ENCODE data around the gene BDNF. TPM values are rescaled to one million over a fixed set of nuclear protein-coding genes. Genes with fewer than 3 reads are reported as not detected.
A peak's percentile ranks its signal among the peaks of the same experiment; 100 is the strongest.

The BDNF gene
- polyA plus RNA-seq, 4 donors, result 1.4 to 2.2 (median 1.7) TPM

DNA sequence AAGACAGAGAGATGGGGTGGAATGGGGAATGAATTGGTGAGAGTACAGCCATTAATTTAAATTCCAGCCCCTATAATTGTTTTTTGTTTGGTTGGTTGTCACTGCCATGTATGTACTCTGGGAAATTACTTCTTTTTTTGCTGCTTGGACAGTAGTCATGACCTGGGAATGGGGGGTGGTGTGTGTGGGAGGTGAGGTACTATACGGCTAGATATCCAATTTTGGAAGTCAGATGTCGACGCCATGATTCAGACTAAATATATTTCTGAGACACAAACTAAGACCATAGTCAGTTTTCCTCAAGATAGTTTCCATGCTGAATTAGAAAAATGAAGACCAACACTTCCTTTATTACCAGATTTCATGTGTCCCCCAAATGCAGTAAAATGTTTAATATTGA is 7.4 kb upstream of the BDNF start:
- DNase-seq (ENCODE audit: low read depth in 4 of 4, low spot score in 3 of 4), result no peak

DNA sequence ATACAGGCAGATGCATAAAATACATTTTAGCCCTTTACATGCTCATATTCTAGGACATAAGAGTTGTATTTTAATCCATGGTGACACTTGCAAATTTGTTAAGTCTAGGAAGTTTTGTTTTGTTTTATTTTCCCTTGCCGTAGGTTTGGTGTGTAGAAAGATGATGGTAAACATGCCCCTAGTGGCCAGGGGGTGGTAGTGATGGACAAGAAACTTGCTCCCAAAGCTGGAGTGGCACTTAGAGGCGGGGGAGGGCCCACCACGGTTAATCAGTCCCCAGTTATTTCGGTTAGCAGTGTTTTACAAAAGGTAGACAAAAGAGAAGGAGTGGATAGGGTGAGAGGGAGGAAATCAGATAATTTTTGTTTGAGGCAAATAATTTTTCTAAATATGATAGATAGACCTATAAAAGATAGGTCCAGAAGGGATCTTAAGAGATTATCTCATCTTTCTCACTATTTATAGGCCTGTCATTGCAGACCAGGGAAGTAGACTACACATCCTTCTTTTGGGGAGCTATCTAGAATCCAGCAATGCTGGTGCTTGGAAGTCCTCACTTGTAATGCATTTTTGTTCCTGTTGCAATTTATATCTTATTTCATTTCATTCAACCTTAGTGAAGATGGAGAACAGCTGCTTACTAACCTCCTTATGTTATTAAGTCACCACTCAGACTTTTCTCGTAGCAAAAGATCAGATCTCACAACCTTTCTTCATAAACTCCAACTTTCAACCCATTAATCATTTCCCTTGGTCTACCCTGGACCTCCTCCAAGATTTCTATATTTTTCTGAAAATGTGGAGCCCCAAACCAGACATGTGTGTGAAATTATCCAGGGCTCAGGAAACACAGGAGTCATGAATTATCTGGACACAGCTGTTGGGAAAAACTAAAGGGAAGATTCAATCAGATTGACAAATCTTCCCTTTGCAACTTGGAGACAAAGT is 5.9 kb upstream of the BDNF start:
- DNase-seq (ENCODE audit: low read depth in 4 of 4, low spot score in 3 of 4), result no peak

DNA sequence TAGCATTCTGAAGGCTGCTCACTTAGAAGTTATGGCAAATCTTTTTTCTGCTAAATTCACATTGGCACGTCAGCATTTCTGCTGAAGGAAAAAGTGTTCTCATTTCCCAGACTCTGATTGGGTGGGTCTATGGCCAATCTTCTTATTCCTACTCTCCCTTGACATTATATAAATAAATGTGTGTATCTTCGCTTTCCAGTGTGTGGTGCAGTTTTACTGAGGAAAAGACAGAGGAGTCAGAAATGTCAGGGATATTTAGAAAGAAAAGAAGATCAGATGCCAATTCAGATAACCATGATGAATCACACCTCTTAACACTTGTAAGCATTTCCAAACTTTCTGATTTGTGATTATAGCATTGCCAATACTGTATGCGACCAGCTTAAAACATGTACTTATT is 3.2 kb upstream of the BDNF start:
- DNase-seq (ENCODE audit: low read depth in 4 of 4, low spot score in 3 of 4), result no peak

DNA sequence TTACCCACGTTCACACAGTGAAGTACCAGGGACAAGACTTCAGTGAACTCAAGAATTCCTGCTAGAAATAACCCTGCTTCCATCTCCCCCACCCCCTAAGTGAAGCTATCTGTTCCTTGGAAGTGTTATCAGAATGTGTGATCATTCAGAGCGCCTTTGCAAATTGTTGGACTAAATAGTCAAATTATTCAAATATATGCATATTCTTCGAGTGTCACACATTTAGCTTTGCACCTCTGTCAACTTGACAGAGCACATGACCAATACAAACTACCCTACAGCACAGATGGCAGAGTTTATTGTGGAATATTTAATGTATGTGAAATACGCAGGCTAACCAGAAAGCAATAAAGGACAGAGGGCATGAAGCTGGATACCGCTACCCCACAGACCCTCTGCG is 2.6 kb upstream of the BDNF start:
- no peak for DNase-seq (ENCODE audit: low read depth in 4 of 4, low spot score in 3 of 4)

DNA sequence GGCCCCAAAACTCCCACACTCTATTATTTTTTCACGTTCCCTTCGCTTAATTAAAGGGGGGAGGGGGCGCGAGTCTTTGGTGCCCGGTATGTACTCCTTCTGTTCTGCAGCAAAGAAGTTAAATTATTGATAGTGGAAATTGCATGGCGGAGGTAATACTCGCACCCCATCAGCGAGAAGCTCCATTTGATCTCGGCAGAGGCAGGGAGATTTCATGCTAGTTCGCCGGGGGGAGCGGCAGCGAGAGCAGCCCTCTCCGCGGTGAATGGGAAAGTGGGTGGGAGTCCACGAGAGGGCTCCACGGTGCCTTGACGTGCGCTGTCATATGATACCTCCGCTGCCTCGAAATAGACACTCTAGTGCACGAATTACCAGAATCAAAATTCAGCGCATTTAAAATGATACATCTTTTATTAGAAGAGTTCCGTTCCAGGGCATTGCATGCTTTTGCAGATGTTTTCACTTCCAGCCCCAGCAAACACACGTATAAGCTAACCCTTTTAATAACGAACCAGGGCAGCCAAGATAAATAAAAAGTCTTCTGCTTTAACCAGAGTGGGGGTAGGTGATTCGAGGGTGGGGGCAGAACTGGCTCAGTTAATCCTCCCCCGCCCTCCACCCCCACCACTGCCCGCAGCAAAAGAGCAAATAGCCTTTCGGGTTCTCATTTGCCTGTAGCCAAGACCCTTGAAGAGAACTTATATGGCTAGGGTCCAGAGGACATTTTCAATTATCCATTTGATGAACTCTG is 1.3 kb upstream of the BDNF start:
- DNase-seq (ENCODE audit: low read depth in 4 of 4, low spot score in 3 of 4), result no peak

DNA sequence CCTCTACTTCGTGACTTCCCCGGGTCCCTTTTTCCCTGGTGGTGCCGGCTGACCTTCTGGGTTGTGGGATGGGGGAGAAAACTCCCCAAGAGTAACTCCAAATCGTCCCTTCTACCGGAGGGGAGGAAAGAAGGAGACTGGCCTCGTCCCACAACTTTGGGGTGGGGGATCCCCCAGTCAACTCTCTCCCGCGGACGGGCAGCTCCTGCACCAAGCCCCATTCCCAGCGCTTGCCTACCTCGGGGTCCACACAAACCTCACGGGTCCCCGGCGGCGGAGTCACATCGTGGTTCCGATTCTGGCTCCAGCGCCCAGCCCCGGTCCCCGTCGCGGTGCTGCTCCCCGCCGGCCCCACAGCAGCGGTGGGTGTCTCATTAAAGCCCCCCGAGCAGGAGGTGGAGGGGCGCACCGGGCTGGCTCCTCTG is 317 bp downstream of the BDNF start:
- no peak for DNase-seq (ENCODE audit: low read depth in 4 of 4, low spot score in 3 of 4)

DNA sequence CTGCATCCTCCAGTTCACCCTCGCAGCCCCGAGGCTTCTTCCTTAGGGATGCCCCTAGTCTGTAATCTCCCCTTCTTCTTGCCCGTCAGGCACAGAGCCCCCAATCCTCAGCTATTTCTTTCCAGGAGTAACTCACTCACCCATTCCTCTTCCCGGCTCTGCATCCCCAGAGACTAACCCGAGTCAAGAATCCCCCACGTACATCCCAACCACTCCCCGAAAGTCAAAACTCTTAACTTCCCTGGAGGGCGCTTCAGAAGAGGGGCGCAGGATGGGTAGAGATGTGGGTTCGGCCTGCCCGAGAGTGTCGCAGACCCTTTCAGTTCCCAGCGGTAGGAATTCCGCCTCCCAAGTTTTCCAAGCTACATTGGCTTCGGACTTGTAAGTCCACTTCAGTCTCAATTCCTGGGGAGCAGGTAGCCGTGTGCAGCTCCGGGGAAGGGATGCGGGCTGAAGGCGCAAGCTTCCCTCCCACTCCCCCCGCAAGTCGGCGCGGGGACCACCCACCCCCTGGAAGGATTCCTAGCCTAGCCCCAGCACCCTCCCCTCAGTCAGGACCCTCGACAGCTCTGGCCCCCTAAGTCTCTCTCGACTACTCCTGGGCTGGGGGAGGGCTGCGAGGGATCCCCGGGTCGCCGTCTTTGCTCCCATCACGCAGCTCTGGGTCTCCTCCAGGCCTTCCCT is 871 bp downstream of the BDNF start:
- DNase-seq (ENCODE audit: low read depth in 4 of 4, low spot score in 3 of 4), result no peak

DNA sequence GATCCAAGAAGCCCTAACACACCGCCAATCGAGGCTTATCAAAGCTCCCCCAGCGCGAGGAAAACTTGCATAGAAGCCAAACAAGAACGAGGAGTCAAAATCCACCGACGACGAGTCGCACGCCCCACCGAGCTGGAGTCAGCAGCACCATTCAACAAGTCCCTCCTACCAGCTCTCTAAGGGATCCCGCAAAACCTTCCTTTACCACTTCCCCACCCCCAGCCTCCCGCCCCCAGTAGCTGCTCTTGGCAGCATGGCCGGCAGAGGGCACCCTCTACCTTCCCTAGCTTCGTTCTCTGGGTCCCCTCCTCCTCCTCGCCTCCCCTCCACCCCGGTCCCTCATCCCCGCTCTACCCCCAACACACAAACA is 1.4 kb downstream of the BDNF start:
- peak in 3 of 4 donors; percentile 75 to 80 (median 76) for DNase-seq (ENCODE audit: low read depth in 4 of 4, low spot score in 3 of 4)

DNA sequence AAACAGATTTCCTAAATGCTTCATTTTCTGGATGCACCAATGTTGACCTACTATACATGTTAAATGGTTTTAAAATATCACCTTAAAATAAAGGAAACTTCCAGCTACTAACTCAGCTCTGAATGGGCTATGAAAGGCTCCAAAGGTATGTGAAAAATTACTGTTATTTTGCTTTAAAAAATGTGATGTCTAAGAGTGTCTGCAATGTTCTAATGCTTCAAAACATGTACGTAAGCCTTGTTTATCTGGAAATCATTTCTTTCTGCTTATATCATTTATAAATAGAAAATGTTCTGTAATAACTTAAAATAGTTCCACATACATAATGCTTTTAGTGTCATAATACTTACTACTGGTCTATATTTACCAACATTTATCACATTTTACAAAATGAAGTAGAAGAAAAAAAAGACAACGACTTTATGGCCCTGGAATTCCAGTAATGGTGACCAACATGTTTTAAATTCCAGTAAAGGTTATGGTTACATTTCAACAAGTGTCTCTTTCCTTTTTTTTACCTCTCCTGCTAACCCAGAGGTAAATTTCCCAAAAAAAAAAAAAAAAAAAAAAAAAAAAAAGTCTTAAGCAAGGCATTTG is 2.5 kb downstream of the BDNF start:
- DNase-seq (ENCODE audit: low read depth in 4 of 4, low spot score in 3 of 4), result no peak

DNA sequence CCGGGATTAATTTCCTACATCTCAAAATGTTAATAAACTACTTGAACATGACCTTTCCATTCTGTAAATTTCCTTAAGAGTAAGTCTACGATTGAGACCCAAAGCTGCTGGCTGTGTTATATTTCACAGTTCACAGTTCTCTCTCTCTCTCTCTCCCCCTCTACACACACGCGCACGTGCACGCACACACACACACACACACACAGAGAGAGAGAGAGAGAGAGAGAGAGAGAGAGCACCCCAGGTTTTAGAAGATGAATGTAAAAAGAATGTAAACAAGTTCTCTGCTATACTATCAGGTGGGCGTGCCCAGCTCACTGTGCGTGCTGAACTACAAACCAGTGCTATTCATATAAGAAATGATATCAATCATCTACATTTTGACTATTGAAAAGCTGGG is 3.3 kb downstream of the BDNF start:
- no peak for DNase-seq (ENCODE audit: low read depth in 4 of 4, low spot score in 3 of 4)

DNA sequence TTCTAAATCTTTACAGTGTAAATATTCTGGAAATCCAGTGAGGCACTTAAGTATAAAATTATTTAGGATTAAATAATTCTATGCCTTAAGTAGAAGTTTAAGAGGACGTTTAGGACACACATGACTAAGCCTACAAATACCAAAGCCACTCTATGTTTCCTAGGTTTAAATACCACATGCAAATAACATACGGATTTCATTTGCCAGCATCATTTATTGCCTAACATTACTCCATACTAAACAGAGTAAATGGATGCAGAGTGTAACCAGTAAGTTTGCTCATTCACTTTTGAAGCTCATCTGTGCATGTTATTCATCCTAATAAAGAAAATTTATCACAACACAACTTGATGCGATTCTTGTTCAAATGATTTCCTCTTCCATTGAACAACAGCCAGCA is 4.1 kb downstream of the BDNF start:
- DNase-seq (ENCODE audit: low read depth in 4 of 4, low spot score in 3 of 4), result no peak

DNA sequence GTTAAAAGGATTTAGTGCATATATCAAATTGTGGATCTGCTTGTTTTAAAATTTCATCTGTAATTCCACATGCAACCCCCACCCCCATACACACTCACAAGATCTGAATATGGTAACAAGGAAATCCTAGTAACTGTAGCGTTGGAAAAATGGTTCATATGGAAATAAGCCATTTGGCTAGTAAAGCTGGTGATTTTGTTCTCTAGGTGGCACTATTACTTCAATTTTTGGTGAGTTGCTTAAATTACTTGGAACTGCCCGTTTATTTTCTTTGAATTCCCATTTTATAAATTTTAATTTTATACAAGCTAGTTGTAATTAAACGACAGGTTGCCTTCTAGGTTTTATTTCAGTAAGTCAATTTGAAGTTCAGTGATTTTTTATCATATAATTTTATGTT is 5.3 kb downstream of the BDNF start:
- no peak for DNase-seq (ENCODE audit: low read depth in 4 of 4, low spot score in 3 of 4)

DNA sequence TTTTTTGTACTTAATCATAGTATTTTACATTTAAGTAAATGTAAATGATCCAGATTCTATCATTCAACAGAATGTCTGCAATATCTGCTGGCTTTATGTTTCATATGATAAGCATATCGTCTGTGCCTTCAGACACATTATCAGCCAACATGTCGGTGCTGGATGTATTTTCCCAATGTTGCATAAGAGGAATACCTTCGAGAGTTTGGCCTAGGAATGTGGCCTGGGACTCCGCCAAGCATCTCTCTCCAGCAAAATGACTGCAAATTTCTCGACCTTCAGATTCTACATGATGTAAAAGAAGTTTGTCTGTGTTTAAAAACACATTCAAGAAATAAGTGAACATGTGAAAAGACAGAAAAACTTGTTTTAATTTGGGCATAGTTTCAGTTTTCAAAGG is 6.9 kb downstream of the BDNF start:
- DNase-seq (ENCODE audit: low read depth in 4 of 4, low spot score in 3 of 4), result no peak

DNA sequence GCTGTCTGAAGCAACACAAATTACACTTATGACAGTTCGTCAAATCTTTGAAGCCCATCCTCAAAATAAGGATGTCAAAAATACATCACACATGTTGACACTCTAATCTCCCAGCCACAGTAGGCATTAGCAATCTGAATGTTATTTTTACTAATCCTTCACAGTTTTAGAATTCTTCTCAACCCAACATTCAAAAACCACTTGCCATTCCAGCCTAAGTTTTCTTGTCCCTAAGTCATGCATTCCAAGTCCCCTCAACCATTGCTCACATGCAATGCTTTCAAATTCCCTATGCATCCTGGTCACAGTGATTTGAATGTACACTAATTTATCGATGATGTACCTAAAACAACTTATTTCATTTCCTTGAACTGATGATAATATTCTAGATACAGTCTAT is 7.5 kb downstream of the BDNF start:
- DNase-seq (ENCODE audit: low read depth in 4 of 4, low spot score in 3 of 4), result no peak

DNA sequence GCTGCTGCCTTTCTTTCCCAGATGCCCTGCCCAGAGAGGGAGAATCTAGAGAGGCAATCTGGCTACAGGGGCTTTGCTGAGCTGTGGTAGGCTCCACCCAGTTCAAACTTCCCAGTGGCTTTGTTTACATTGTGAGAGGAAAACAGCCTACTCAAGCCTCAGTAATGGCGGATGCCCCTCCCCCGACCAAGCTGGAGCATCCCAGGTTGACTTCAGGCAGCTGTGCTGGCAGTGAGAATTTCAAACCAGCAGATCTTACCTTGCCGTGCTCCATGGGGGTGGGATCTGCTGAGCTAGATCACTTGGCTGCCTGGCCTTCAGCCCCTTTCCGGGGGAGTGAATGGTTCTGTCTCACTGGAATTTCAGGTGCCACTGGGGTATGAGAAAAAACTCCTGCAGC is 12.2 kb downstream of the BDNF start:
- no peak for DNase-seq (ENCODE audit: low read depth in 4 of 4, low spot score in 3 of 4)

DNA sequence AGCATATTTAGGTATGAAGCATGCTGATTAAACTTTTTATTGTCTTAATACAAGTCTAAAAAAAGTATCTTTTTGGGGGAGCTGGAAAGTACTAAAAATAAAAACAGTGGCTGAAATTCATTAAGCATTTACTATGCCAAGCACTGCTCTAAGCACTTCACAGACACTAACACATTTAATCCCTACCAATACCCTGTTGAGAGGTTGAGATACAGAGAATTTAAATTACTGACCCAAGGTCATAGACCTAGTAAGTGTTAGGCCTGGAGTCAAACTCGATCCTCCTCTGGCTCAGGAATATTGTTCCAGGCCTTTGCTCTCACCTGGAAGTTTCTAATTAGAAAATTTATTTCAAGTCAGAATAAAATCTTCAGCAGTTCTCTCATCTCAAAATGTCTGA is 18.6 kb downstream of the BDNF start:
- no peak for DNase-seq (ENCODE audit: low read depth in 4 of 4, low spot score in 3 of 4)

DNA sequence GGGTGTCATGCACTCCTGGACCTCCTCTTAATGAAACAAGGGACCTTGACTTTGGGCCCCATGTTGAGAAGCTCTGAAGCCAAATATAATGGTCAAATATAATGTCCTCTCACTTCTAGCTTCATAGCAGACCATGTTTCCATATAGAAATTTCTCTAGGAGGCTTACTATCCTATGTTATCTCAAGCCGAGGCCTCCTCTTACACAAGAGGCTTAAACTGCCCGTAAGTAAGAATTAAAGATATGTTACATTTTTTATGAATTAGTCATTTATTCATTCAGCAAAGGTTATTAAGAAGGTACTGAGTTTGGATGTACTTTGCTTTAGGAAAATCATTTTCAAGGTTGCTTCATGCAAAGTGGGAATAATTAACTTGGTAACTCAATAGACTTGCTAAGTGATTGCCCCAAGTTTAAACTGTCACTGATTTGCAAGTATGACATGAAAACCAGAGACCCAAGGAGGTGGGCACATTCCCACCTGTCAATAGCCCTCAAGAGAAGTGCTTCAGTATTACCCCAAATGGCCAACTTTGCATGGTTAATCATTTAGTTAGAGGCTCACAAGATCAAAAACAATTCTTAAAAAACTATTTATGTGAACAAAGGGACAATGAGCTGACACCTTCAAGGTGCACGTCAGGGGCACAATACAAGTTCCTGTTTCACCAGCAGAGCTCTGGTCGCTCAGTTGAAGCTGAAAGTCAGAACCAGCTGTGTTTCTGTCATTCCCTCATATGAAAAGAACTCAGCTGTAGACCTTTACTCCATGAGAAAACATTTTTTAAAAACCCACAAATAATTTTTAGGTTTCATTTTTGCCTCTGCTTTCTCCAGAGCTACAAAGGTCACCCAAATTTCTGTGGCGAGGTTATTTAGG is 20.9 kb downstream of the BDNF start:
- DNase-seq (ENCODE audit: low read depth in 4 of 4, low spot score in 3 of 4), result no peak

DNA sequence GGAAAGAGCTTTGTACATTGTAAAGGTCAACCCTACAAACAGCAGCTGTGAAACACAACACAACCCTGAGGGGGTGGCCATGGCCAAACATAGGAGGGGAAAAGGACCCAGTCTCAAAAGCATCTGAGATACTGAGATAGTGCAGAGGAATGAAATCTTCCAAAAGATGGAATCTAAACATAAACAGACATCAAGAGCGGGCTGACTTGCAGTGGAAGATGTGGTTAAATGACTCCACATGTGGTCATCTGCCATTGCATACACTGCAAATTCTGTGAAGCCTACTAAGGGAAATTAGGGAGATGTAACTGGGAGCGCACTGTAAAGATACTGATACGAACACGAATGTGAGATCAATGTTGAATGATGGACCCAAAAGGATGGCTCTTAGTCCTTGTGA is 22.0 kb downstream of the BDNF start:
- DNase-seq (ENCODE audit: low read depth in 4 of 4, low spot score in 3 of 4), result no peak

DNA sequence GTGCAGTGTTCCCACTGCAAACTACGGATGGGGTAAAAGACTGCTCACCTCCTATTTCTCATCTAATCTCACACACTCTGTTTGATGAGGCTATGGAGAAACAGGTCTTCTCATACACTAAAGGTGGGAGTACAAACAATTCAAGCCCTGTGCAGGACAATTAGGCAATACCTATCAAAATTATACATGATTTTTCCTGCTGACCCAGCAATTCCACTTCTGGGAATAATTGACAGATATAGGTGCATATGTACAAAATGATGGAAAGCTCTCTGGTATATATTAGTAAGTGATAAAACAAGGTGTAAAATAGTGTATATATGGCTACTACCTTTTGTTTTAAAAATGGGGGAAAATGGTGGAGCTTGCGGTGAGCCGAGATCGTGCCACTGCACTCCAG is 23.1 kb downstream of the BDNF start:
- no peak for DNase-seq (ENCODE audit: low read depth in 4 of 4, low spot score in 3 of 4)
